Subcutaneous adipose tissue (tissue), 4 donors: ENCODE data around the gene KRTAP10-5. TPM values are rescaled to one million over a fixed set of nuclear protein-coding genes. Genes with fewer than 3 reads are reported as not detected.

Experiments
- total RNA-seq, 4 donors: library from RNA; depleted of rRNA; stranded (reverse); fragments of >200 nt; gene quantifications; one replicate each; pipeline ENCODE4 v1.1.0, GENCODE V29; 2016
- TF ChIP-seq, protein P1 (sequence below): fragments of 450-650 bp; IDR thresholded peaks from one replicate; pipeline ENCODE4 v1.5.1; 2016; ENCODE audit warnings: low read depth, mild to moderate bottlenecking, control low read depth, antibody characterized with exemption, moderate library complexity

Gene KRTAP10-5
- total RNA-seq, 4 donors from 2014 or later: not detected

DNA sequence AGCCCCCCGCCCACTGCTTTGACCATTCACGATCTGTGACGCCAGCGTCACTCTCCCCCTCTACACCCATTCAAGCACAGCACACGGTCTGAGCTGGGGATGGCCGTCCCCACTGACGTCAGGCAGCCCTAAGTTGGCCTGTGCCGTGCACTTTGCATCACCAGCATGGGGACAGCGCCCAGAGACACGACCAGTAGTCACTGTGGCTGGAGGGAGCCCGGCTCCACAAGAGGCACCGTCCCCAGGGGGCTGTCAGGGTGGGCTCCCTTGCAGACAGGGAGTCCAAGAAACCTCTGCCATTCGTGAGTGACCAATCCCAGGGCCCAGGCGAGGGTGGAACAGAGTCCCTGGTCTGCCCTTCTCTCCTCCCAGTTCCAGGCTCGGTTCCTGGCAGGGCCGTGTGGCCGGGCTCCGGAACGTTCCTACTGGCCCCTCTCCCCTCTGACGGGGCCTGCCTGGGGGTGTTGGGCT, 33.8 kb upstream of the KRTAP10-5 start:
- TF ChIP-seq, protein P1, sequence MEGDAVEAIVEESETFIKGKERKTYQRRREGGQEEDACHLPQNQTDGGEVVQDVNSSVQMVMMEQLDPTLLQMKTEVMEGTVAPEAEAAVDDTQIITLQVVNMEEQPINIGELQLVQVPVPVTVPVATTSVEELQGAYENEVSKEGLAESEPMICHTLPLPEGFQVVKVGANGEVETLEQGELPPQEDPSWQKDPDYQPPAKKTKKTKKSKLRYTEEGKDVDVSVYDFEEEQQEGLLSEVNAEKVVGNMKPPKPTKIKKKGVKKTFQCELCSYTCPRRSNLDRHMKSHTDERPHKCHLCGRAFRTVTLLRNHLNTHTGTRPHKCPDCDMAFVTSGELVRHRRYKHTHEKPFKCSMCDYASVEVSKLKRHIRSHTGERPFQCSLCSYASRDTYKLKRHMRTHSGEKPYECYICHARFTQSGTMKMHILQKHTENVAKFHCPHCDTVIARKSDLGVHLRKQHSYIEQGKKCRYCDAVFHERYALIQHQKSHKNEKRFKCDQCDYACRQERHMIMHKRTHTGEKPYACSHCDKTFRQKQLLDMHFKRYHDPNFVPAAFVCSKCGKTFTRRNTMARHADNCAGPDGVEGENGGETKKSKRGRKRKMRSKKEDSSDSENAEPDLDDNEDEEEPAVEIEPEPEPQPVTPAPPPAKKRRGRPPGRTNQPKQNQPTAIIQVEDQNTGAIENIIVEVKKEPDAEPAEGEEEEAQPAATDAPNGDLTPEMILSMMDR: no peak

DNA sequence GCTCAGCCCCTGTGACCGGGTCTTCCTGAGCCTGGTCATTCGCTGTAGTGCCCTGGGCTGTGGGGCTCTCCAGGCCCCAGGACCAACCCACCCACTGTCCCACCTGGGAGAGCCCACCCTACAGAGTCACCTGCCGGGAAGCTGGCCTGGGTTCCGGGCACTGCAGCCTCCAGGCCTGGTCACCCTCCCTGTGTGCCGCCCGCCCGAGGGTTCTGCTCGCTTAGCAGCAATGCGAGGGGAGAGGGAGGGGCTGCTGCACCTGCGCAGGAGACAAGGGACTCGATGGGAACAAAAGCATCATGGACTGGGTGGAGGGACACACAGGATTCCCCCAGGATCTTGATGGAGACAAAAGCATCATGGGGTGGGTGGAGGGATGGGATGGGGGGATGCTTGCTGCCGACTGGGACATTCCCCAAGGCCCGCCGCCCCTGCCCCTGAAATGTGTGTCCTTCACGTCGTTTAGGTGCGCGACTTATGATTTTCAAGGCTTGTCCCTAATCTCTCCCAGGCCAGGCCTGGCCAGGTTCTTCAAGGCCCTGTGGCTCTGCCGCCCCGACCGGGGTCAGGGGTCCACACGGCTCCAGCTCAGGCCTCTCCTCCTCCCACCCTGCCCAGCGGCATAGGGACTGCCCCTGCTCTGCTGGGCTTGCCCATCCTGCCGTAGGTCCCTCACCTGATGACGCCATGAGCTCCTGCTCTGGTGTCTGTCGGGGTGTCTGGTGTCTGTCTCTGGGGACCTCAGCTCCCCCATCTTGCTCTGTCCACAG, 33.2 kb upstream of the KRTAP10-5 start:
- TF ChIP-seq, protein P1: no peak

DNA sequence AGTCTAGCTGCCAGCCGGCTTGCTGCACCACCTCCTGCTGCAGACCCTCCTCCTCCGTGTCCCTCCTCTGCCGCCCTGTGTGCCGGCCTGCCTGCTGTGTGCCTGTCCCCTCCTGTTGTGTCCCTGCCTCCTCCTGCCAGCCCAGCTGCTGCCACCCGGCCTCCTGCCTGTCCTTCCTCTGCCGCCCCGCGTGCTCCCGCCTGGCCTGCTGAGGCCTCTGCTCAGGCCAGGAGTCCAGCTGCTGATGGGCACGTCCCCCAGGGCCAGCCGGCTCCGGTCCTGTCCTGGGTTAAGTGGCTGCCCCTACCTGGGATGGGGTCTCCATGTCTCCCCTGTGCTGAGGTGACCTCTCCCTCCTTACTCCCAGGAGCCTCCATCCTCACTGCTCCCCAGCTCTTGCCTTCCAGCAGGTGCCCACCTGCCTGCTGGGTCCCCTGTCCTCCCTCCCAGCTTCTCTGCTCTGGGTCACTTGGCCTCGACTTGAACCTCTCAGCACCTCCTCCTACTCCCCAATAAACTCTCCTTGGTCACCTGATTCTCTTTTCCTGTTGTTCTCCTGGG, 32.3 kb upstream of the KRTAP10-5 start:
- TF ChIP-seq, protein P1: no peak

DNA sequence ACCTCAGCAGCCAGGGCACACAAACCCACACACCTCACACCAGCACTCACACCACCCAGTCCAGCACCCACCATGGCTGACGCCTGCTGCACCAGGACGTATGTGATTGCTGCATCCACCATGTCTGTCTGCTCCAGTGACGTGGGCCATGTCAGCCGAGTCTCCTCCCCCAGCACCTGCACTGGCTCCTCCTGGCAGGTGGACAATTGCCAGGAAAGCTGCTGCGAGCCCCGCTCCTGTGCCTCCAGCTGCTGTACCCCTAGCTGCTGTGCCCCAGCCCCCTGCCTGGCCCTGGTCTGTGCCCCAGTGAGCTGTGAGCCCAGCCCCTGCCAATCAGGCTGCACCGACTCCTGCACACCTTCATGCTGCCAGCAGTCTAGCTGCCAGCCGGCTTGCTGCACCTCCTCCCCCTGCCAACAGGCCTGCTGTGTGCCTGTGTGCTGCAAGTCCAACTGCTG, 31.7 kb upstream of the KRTAP10-5 start, which contains the start of gene KRTAP10-8:
Gene KRTAP10-8, plus strand, starts transcription at position 51 of the 458 bp plus-strand sequence. Its CDS starts 22 bp downstream, at position 73.
- TF ChIP-seq, protein P1: no peak

DNA sequence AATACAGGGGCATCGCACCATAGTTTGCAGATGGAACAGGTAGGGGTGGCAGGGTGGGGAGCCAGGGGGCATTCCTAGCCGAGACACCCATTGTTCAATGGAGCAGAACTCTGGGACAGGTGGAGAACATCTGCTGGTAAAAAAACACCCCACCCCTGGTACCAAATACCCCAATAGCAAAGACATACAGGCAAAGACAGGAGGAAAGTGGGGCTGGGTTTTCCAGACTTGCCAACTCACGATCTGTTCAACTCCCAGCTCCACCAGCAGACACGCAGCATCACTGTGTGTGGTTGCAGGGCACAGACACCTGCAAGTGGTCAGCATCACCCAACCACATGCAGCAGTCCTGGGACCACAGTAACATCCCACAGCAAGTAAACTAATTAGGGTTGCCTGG, 31.1 kb upstream of the KRTAP10-5 start:
- TF ChIP-seq, protein P1: no peak

DNA sequence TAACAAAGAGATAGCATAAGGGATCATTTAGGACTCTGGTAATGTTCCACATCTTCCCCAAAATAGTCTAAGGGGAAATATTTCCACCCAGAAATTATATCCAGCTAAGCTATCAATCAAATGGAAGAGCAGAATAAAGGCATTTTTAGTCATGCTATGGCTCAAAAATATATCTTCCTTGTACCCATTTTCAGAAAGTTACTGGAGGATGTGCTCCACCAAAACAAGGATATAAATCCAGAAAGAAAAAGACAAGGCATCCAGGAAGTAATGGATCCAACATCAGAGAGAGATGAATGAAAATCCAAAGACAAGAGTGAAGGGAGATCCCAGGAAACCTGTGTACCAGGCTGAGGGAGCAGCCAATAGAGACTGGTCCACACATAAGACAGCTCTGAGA, 28.8 kb upstream of the KRTAP10-5 start:
- TF ChIP-seq, protein P1: no peak

DNA sequence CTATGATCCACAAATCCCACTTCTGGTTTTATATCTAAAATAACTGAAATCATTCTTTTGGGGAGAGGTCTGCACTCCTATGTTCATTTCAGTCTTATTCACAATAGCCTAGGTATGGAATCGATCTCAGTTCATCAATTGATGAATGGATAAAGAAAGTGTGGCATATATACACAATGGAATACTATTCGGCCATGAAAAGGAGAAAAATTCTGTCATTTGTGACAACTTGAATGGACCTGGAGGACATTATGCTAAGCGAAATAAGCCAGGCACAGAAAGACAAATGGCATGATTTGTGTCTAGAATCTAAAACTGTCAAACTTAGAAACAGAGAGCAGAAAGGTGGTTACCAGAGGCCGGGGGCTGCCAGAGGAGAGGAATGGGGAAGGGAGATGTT, 26.1 kb upstream of the KRTAP10-5 start:
- TF ChIP-seq, protein P1: no peak
